ENCODE measurements around the gene ALKBH3.

Gene ALKBH3

DNA sequence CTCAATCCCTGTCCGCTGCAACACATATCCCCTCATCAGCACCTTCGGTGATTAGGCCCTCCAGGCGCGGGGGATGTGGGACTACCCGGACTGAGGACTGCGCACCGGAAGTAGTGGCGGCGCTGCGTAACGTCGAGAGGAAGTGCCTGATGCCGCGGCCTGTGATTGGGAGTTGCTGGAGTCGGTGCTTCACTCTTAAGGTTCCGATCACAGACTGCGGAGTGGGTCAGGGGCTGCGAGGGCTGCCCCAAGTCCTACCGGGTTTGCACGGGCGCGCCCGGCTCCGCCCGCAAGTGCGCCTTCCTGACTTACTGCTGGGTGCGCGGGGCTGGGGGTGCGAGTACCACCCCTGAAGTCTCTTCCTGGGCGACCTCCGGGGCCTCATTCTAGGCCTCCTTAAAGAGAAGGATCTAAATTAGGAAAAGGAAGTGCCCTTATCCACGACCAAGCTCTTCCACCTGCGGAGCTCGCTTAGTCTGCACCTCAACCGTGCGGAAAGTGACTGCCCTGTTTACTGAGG lies at the start of gene ALKBH3:
Gene ALKBH3, plus strand, starts transcription at position 192 of the 520 bp plus-strand sequence. CDS start 1,822 bp downstream, outside the sequence.
- DNase-seq = peak; percentile 77

DNA sequence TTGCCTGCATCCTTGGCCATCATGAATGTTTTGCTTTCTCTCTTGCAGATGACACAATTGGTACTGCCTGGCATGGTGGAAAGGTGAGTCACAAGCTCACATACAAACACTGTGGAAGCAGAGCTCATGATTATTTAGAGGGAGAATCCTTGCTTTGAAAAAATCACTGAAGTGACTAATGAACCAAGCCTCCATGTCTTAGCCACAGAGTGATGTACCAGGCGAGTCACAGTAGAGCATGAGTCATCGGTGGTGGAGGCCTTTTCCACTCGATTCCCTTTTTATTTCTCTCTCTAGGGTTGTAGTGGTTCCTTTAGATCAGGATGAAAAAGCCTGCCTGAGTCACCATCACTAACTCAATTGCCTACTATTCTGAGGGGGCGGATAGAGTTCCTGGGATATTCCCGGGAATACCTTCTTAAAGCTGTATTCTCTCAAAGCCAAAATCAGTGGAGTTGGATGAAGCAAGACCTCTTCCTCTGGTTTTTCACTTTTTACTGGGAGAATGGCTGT lies 49.6 kb upstream of the ALKBH3 start:
- no peak for DNase-seq

DNA sequence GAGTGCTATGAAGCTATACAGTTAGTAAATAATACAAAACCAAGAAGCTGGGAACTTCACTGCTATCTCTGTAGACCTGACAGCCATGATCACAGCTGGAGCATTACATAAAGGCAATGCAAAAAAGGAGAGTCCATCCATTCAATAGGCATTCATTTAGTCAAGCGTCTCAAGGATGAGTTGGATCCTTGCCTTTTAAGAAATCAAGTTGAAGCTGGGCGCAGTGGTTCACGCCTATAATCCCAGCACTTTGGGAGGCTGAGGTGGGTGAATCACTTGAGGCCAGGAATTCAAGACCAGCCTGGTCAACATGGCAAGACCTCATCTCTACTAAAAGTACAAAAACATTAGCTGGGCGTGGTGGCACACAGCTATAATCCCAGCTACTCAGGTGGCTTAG lies 48.1 kb upstream of the ALKBH3 start:
- no peak for DNase-seq

DNA sequence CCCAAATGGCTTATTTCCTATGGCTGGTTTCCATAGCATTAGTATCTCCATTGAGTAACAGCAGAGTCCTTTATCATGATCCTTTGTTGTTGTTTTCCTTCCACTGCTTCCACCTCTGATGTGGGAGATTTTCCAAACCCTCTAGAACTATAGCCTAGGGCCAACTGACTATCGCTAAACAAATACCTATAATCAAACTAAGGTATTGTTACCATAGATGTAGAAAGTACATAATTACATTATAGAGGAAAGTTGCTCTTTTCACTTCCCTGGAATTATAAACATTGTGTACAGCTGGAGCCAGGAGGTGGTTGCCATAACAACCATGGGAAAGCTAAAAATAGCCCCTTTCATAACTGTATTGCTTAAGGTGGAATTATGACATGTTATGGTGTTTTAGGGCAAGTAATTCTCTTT lies 47.0 kb upstream of the ALKBH3 start:
- DNase-seq = no peak

DNA sequence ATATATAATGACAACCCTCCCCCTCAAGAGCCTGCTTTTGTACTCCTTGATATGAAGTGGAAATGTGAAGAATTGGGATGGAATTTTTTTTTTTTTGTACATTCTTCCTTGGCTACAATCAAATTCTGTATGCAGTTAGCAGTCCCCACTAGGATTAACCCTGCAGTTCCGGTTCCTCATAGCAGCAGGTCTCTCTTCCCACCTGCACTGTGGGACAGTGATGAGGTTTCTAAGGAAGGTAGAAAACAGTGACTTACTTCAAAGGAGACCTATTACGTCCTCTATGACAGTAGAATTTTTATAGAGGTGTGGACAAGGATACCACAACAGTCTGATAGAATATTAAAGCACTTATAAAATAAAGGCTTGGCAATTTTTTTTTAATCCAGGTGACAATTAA lies 46.3 kb upstream of the ALKBH3 start:
- DNase-seq = no peak

DNA sequence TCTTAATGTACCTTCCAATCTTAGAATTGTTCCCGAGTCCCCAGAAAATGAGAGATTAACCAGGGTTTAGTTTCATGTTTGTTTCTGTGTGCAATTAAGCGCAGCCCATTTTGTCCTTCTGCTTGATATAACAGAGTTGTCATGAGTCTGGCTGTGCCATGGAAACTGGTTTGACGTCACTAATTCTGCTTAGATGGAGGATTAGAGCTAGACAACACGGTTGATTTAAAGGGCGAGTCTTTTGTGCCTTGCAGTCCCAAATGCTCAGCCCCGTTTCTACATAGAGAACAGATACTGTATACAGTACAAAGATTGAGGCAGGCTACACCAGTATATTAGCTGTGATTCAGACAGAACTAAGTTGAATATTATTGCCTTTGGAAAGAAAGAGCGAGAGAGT lies 45.5 kb upstream of the ALKBH3 start:
- no peak for DNase-seq

DNA sequence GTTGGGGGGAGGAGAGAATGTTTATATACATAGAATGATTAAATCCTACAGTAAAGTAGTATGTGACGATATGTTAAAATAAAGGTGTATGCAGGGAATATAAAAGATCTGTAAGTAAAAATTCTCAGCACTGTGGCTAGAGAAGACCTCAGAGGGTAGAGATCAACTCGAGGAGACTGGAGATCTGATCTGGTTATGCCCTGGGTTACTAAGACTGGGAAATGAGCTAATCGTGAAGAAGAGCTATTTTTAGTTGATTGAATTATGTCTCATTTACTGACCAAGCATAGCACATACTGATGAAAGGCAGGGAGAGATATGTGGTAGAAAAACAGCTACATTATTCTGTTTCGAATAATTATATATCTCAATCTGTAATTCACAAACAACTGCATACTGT lies 42.8 kb upstream of the ALKBH3 start:
- no peak for DNase-seq

DNA sequence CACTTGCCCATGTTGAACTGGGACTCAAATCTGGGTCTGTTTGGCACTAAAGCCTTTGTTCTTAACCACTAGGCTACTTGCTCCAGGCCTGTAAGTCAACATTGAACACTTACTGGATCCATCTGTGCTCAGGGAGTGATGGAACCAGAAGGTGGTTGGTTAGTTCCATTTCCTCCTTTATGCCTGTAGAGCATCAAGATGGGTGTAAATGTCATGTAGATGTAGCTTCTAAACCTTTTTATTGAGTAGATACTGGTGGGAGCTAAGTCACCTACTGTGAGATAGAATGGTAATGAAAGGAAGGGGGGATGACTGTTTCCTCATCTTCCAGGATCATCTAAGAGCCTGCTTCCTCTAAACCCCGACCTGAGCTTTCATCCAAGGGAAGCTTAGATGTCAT lies 38.6 kb upstream of the ALKBH3 start:
- no peak for DNase-seq

DNA sequence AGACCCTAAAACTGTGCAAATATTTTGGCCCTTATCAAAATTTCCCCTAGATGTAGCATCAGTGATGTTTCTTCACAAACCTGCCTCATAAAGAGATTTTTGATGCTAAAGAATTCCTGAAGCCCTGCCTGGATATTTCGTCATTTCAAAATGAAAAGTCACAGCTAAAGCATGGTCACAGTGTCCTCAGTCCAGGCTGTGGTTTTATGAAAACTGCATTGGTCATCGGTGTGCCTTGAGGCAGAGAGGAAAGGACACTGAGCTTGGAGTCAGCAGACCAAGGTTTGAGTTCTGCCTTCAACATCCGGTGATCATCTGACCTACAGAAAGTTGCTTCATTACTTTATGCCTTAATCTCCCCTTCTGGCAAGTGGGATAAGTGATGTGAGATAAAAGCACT lies 34.8 kb upstream of the ALKBH3 start:
- DNase-seq = no peak

DNA sequence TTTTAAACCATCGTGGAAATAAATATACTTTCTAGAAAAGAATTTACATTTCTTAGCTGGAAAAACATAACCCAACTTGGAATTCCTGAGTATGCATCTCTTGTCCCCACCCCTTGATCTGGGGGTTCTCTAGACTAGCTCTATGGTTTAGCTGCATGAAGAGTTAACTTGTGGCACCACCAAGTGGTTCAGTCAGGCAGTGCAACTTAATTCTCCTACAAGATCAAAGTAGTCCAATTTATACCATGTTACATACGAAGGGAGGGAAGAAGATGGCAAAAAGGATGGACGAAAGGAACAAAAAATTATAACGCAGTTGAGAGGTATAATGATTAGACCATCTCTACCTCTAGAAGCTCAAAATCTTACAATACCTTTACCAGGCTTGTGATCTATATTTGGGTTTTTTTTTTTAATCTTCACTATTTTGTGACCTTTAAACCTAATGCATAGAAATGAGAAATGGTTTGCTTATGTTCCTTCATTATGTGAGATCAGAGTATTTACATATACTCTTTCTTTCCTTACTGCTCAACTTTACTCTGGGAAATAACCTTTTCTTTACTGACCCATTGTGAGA lies 28.5 kb upstream of the ALKBH3 start:
- DNase-seq = no peak

DNA sequence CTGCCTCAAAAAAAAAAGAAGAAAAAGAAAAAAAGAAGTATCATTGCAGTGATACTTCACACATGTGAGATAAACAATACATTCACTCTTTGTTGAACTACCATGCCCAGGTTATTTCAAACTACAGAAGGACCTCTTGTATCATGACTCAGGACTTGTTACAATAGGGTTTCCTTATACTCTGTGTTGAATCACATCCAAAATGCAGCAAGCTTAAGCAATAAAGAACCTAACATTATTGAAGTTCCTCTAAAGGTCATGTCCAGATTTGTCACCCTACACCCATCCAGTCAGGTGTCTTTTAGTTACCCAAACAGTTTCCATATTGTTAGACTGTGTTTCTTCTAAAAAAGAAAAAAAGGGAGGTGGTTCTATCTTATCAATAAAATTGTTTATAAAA lies 26.9 kb upstream of the ALKBH3 start:
- no peak for DNase-seq

DNA sequence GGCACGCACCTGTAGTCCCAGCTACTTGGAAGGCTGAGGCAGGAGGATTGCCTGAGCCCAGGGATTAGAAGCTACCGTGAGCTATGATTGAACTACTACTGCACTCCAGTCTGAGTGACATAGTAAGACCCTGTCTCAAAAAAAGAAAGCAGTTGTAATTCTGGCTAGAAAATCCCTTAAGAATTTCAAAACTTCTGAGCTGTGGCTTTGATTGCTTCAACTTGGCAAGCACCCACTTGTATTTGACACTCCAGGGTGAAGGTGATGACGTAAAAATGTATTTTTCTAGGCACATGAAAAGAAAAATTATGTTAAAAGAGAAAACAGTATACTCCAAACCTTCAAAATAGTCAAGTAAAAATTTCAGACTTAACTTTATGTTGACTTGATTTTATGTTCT lies 23.6 kb upstream of the ALKBH3 start:
- DNase-seq = no peak

DNA sequence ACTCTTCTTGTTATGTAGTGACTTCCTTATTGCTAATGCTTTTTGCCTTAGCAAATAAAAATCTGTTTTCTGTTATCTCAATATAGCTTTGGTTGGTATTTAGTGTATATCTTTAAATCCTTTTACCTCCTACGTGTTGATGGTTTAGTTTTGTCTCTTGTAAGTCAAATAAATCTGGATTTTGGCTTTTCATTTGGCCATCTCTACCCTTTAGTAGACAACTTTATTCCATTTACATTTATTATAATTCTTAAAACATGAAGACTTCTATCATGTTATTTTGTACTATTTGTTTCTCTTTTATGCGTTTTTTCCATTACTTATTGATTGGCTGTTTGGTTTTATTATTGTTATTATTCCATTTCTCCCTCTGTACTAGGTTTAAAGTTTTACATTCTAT lies 19.5 kb upstream of the ALKBH3 start:
- DNase-seq = no peak

DNA sequence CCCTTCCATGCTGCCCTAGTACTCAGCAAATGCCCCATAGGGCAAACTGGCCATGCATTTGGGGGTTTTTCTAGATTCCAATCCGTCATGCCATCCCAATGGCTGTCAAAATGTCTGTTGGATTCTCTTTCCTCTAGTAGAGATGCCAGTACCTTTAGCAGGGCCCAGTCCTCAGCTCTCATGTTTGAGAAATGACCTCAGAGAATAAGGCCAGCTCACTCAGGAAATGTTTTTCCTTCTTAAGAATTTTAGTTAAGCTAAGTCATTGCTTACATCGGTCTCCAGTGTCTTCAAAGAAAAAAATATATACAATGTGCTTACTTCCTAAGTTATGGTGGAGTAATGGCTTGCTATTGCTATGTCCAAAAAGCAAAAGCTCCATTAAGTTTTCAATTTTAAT lies 14.1 kb upstream of the ALKBH3 start:
- no peak for DNase-seq

DNA sequence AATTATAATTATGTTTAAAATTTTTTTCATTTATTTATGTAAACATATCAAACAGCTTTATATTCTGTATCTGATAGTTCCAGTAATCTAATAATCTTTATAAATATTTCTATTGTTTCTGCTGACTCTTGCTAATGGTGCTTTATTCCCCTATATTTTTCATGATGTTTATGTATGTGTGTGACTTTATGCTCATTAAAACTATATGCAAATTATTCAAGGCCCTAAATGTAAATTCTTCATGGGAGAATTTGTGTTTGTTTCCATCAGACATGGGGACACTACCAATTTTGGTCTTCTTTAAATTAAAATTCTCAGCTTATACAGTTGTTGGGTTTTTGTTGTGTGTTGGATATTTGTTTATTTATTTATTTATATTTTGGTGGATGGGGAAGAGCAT lies 13.7 kb upstream of the ALKBH3 start:
- DNase-seq = no peak

DNA sequence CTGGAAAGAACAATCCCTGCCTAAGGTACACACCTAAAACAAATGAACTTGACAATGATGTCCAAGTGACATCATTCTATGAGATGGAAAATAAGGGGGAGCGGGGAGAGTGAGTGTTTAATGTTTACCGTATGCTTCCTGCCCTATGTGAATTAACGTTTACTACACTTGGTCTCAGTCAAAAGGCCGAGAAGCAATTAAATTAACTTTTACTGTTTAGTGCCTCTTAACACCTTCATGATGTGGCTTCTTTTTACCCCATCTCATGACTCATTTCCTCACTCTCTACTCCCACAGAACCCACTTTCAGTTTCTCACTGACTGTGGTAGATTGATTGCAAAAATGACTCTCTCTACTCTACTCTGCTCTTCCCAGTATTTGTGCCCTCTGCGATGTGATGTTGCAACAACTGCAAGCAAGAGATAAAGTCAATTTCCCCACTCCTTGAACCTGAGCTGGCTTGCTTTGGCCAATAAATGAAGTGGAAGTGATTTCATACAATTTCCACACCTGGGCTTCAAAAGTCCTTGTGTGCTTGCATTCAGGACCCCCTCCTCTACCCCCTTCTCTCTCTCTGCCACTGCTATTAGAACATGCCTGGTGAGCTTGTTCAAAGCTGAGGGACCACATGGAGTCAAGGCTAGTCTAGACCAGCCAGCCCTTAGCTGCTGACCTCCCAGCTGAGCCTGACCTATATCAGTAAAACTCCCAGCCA lies 11.6 kb upstream of the ALKBH3 start:
- DNase-seq = no peak

DNA sequence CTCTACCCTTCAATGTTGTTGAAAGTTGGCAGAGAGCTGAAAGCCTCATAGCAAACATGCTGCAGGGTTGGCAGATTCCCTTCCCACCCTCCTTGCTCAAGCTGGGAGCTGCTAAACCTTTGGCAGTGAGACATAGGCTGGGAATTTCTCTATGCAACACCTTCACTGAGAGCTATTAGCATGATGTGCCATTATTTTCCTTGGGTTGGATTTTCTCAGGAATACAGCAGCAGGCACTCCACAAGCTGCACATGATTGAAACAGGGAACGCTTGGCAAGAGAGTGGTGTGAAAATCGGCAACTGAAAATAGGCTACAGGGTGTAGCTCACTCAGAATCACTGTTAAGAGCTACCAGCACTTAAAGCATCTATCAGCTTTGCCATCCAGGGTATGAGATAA lies 9.6 kb upstream of the ALKBH3 start:
- no peak for DNase-seq

DNA sequence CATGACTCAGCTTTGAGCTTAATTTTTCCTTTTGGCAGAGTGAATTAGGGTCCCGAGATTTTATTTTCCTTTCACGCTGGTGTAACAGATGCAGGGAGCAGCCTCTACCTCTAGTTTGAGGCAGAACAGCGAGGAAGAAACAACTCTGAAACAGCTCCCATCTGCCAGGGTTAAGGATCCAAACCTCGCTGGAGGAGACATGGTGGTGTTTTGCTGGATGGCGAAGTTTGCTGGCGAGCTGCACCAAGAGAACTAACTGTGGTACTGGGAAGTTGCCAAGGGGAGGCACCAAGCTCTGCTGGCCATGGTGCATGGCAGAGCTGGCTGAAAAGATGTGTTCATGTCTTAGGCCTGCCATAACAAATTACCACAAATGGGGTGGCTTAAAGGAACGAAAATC lies 7.6 kb upstream of the ALKBH3 start:
- no peak for DNase-seq

DNA sequence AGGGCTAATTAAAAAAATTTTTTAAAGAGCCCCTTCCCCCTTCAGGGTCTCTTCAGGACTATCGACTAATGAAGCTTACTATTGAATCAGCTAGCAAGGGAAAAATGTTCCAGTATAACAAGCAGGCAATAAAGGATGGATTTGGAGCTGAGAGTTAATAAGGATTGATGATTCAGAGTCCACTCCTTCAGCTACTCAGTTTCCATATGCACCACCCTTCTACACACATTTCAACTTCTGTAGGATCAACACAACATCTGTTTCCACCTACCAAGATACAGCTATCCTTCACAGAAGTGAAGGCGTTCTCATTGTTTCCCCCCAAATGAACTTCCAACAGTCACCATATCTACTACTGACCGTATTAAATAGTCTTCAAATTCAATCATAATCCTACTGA lies 6.6 kb upstream of the ALKBH3 start:
- DNase-seq = no peak

DNA sequence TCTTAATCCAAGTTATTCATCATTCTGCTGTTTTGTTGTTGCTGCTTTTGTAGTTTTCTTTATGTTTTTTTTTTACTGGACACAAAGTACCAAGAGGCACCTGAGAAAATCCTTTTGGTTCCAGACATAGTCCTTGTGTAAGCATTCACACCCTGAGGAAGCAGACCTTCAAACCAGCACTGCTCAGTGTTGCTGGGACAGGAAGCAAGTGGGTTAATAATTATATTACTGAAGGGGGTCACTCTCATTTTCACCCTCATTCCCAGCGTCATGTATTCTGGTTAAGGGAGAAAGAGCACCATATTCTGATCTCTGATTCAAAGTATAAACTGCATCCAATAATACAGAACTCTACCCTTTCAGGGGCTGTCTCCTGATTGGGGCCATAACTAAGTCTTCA lies 5.9 kb upstream of the ALKBH3 start:
- DNase-seq = no peak

DNA sequence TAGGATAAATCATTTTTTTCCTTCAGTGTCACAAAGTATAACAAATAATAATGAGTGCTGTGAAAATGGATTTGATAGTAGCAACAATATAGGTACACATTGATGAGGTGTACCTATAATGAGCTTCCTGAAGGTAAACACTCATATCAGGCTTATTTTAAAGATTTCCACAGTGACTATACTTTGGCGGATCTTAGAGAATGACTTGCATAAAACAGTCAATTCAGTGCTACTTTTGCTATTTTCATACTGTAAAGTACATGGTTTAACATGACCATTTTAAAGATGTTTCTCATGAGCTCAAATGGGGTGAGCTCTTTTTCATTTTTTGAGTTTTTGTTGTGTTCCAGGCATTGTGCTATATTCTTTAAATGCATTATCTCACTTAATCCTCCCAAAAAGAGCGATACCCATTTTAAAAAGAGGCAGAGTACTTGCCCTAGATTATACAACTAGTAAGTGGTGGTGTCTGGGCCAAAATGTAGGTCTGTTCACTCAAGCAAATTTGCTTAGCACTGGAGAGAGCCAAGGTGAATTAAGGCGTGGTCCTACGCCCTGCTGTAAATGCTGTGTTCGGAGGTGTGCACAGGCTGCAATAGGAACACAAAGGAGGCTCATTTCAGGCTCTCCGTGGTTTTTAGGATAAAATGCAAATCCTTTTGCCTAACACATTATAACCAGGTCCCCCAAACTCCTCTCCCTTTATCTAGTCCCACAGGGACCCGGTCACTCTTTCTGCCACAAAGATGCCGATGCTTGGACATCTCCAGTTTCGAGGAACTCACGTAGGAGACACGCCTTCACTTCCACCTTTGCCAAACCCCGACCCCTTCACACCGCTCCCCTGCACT lies 617 bp upstream of the ALKBH3 start:
- no peak for DNase-seq

DNA sequence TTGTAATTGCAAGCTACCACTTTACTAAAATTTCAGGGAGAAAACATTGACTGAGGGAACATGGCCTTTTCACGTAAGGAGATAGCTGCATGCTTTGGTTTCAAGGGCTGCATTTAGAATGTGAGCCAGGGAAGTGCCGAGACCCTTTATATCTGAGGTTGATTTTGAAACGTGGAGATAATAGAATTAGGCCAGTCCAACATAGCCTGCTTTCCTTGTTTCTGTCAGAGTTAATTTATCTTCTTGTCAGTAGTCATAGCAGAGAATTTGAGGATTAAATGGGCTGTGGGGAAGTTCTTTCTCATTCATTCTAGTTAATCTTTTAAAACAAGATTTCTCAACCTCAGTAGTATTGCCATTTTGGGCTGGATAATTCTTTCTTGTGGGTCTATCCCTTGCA lies 12.2 kb downstream of the ALKBH3 start:
- DNase-seq = no peak

DNA sequence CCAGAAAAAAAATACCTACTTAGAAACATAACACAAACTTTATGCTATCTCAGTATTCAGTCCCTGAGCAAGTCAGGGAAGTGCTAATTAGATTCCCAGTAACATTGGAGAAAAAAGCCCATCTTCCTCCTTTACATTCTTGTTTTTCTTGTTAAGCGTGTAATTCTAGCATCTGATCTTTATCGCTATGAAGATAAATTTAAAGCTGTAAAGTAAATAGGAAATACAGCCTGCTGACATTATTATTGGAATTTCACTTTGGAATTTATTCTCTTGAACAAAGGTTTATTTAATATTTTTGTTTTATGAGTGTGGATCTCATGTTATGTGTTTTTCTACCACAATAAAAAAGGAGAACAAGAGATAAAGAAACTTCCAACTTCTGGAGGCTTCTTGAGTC lies 13.9 kb downstream of the ALKBH3 start:
- DNase-seq = no peak

DNA sequence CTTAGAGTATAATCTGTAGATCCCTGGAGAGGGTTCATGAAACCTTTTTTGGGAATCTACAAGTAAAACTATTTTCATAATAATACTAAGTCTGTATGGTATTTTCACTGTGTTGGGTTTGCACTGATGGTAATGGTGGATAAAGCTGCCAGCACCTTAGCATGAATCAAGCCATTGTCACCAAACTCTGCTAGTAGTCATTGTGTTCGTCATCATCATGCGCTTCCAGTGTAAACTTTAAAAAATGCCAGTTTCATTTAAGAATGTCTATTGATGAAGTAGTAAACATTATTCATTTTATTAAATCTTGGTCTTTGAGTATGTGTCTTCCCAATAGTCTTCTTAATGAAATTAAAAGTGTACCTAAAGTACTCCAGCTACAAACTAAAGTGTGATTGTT lies 15.0 kb downstream of the ALKBH3 start:
- DNase-seq = no peak
